K562 (cell line): Measurements from ENCODE around the gene FAM53A.

ENCODE experiments used
- EP300 ChIP-seq: IDR thresholded peaks from 2 replicates; pipeline ENCODE4 v1.6.1; 2012; ENCODE audit warnings: low read length, improper control_type of control experiment
- GATA2 ChIP-seq: sonication (generic); formaldehyde crosslinking; IDR thresholded peaks from 2 replicates; pipeline ENCODE4 v1.4.0; 2020; ENCODE audit warnings: mild to moderate bottlenecking, missing genetic modification reagents
- ZNF274 ChIP-seq: IDR thresholded peaks from 2 replicates; pipeline ENCODE4 v1.6.1; 2011; ENCODE audit warnings: low read depth, mild to moderate bottlenecking, low read length, moderate library complexity, borderline replicate concordance
- TF ChIP-seq, protein P1 (sequence below), 3 experiments: IDR thresholded peaks in 2 of 3; conservative IDR thresholded peaks in 1 of 3; 2 replicates each; pipeline ENCODE4 v1.5.1; 2011 to 2012; ENCODE audit warnings: low read length in 3 of 3, mild to moderate bottlenecking in 3 of 3, control low read depth in 2 of 3, improper control_type of control experiment in 1 of 3, inconsistent platforms in 1 of 3, low read depth in 1 of 3, mixed read lengths in 1 of 3, moderate library complexity in 1 of 3; ENCODE audit not compliant: insufficient read depth in 2 of 3
- TF ChIP-seq, protein P2 (sequence below): sonication (generic); formaldehyde crosslinking; IDR thresholded peaks from 2 replicates; pipeline ENCODE4 v1.8.1; 2022; ENCODE audit warnings: missing genetic modification reagents

DNA sequence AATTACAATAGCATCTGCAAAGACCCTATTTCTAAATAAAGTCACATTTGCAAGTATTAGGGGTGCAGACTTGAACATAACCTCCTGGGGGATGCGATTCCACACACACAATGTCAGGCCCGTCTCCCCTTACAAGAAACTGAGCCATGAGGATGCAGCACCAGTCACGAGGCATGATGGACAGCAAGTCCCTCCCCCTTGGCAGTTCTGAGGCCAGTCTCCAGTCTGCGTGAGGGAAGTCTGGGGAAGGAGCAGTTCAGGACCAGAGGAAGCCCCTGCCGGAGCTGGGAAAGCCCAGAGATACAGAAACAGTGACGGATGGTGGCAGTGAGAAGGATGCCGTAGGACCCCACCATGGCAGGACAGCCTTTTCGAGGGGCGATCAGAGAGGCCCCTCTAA is 9.4 kb downstream of the FAM53A start:
- TF ChIP-seq, protein P1, sequence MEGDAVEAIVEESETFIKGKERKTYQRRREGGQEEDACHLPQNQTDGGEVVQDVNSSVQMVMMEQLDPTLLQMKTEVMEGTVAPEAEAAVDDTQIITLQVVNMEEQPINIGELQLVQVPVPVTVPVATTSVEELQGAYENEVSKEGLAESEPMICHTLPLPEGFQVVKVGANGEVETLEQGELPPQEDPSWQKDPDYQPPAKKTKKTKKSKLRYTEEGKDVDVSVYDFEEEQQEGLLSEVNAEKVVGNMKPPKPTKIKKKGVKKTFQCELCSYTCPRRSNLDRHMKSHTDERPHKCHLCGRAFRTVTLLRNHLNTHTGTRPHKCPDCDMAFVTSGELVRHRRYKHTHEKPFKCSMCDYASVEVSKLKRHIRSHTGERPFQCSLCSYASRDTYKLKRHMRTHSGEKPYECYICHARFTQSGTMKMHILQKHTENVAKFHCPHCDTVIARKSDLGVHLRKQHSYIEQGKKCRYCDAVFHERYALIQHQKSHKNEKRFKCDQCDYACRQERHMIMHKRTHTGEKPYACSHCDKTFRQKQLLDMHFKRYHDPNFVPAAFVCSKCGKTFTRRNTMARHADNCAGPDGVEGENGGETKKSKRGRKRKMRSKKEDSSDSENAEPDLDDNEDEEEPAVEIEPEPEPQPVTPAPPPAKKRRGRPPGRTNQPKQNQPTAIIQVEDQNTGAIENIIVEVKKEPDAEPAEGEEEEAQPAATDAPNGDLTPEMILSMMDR (IDR thresholded peaks at IDR 0.05 in 2 of 3, conservative IDR thresholded peaks at IDR 0.05 in 1 of 3; ENCODE audit: insufficient read depth in 2 of 3, low read depth in 1 of 3, low read length in 3 of 3): no peak
- TF ChIP-seq EP300: no peak
- TF ChIP-seq GATA2 (CRISPR knock-in tag): no peak
- TF ChIP-seq ZNF274: no peak
- TF ChIP-seq, protein P2, sequence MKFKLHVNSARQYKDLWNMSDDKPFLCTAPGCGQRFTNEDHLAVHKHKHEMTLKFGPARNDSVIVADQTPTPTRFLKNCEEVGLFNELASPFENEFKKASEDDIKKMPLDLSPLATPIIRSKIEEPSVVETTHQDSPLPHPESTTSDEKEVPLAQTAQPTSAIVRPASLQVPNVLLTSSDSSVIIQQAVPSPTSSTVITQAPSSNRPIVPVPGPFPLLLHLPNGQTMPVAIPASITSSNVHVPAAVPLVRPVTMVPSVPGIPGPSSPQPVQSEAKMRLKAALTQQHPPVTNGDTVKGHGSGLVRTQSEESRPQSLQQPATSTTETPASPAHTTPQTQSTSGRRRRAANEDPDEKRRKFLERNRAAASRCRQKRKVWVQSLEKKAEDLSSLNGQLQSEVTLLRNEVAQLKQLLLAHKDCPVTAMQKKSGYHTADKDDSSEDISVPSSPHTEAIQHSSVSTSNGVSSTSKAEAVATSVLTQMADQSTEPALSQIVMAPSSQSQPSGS (CRISPR knock-in tag): no peak
